Measurements from ENCODE around the gene MPZL2. TPM values are rescaled to one million over a fixed set of nuclear protein-coding genes. Genes with fewer than 3 reads are reported as not detected.

The MPZL2 gene
- total and polyA plus RNA-seq, 10 of the 15 experiments (the other 5 are each of a cell fraction or from before 2014, with no cell fraction given), result 0.81 to 4.8 (median 3.1) TPM

DNA sequence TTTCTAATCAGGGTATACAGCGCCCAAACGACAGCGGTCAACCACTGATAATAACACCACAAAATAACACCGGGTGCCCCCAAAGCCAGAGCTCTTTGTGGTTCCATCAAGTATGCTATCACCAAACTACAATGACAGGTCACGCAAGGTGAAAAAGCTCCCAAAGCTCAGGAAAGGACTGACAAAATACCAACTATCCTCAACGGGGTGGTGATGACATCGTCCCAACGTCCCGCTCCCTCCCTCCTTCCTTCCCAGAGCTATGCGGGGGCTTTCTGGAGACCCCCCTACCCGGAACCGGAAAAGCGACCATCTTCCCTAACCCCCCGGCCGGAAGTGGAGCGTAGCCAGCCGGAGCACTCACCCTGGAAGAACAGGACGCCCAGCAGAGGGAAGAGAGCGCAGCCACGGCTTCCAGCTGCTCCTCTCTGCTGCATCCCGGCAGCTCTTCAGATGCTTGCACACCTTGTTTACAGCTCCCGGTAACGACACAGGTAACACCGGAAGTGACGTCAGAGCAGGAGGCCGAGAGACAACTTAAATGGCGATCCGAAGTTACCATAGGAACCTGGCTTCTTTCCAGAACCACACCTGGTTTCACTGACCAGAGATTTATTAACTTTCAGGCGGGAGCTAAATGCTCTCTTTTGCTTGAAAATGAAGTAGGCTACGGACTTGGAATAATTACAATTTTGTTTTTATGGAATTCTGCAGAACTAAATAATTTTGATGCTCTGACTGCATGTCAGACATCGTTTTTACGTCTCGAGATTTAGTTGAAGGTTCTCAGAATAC, 12.0 kb downstream of the MPZL2 start, which contains the start of gene MPZL3 (continued):
- 0 out of 2 replicates have a peak, but pooled peaks have one; percentile 21 for TF ChIP-seq HDAC2 (IDR thresholded peaks at IDR 0.05)
- peak; percentile 84 for TF ChIP-seq RELB (IDR thresholded peaks at IDR 0.05; ENCODE audit: low read depth)
- TF ChIP-seq TARDBP (IDR thresholded peaks at IDR 0.05; ENCODE audit: borderline replicate concordance), result 0 out of 2 replicates have a peak, but pooled peaks have one; percentile 55
- 0 out of 2 replicates have a peak, but pooled peaks have one; percentile 4 for TF ChIP-seq PAX5 (IDR thresholded peaks at IDR 0.05; ENCODE audit: borderline replicate concordance, low read depth, low read length)
- peak; percentile 79 for TF ChIP-seq KLF5 (IDR thresholded peaks at IDR 0.05; ENCODE audit: partially characterized antibody)
- peak; percentile 67; the same call in 1 of the 2 replicates for TF ChIP-seq ZNF217 (IDR thresholded peaks at IDR 0.05)
- peak; percentile 70 for TF ChIP-seq MEF2B (IDR thresholded peaks at IDR 0.05; ENCODE audit: partially characterized antibody, poor library complexity, severe bottlenecking)
- no peak for TF ChIP-seq E2F4 (IDR thresholded peaks at IDR 0.05; ENCODE audit: low read depth, low read length)
- peak; percentile 36; the same call in 1 of the 2 replicates for TF ChIP-seq HCFC1 (IDR thresholded peaks at IDR 0.05; ENCODE audit: low read length)
- peak; percentile 49 to 65 for TF ChIP-seq IKZF2 (IDR thresholded peaks at IDR 0.05)
- TF ChIP-seq ETV6 (conservative IDR thresholded peaks at IDR 0.05 in 1 of 2, IDR thresholded peaks at IDR 0.05 in 1 of 2; ENCODE audit: borderline replicate concordance in 1 of 2, low read depth in 1 of 2), result peak in 1 of 2 experiments; percentile 79; a peak in 2 of 4 replicates
- TF ChIP-seq ZNF207 (IDR thresholded peaks at IDR 0.05; ENCODE audit: borderline replicate concordance), result peak; percentile 86
- 0 out of 2 replicates have a peak, but pooled peaks have one; percentile 39 for TF ChIP-seq BACH1 (IDR thresholded peaks at IDR 0.05; ENCODE audit: borderline replicate concordance)
- TF ChIP-seq SKIL (IDR thresholded peaks at IDR 0.05; ENCODE audit: low read depth, poor library complexity, severe bottlenecking), result peak; percentile 44
- TF ChIP-seq YY1 (IDR thresholded peaks at IDR 0.05; ENCODE audit: low read depth, low read length), result peak; percentile 93
- TF ChIP-seq TAF1 (IDR thresholded peaks at IDR 0.05; ENCODE audit: borderline replicate concordance, low read depth, low read length), result 0 out of 2 replicates have a peak, but pooled peaks have one; percentile 1
- TF ChIP-seq, protein P1, sequence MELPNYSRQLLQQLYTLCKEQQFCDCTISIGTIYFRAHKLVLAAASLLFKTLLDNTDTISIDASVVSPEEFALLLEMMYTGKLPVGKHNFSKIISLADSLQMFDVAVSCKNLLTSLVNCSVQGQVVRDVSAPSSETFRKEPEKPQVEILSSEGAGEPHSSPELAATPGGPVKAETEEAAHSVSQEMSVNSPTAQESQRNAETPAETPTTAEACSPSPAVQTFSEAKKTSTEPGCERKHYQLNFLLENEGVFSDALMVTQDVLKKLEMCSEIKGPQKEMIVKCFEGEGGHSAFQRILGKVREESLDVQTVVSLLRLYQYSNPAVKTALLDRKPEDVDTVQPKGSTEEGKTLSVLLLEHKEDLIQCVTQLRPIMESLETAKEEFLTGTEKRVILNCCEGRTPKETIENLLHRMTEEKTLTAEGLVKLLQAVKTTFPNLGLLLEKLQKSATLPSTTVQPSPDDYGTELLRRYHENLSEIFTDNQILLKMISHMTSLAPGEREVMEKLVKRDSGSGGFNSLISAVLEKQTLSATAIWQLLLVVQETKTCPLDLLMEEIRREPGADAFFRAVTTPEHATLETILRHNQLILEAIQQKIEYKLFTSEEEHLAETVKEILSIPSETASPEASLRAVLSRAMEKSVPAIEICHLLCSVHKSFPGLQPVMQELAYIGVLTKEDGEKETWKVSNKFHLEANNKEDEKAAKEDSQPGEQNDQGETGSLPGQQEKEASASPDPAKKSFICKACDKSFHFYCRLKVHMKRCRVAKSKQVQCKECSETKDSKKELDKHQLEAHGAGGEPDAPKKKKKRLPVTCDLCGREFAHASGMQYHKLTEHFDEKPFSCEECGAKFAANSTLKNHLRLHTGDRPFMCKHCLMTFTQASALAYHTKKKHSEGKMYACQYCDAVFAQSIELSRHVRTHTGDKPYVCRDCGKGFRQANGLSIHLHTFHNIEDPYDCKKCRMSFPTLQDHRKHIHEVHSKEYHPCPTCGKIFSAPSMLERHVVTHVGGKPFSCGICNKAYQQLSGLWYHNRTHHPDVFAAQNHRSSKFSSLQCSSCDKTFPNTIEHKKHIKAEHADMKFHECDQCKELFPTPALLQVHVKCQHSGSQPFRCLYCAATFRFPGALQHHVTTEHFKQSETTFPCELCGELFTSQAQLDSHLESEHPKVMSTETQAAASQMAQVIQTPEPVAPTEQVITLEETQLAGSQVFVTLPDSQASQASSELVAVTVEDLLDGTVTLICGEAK (IDR thresholded peaks at IDR 0.05; ENCODE audit: borderline replicate concordance), result peak; percentile 98
- TF ChIP-seq NBN (IDR thresholded peaks at IDR 0.05), result peak; percentile 97
- no peak for TF ChIP-seq CBX3 (IDR thresholded peaks at IDR 0.05; ENCODE audit: borderline replicate concordance, low read depth)

All from GM12878 (cell line).